Spleen (tissue), 11 donors: Measurements from ENCODE around the gene ITIH3. TPM values are rescaled to one million over a fixed set of nuclear protein-coding genes. Genes with fewer than 3 reads are reported as not detected.
A peak's percentile ranks its signal among the peaks of the same experiment; 100 is the strongest.

Source experiments
- DNase-seq: peaks from one replicate; pipeline ENCODE4 v3.0.0-alpha.2; 2020
- H3K27ac ChIP-seq, 8 donors: fragments of 200-600 bp; sonication (generic) in 7 of 8; 1 replicate in 4 of 8; 2 replicates in 4 of 8; pipeline versions ENCODE4 v1.5.0 to v1.8.0; 2016 to 2021; ENCODE audit warnings: inconsistent platforms in 4 of 8, mild to moderate bottlenecking in 4 of 8, moderate library complexity in 1 of 8
- H3K27me3 ChIP-seq, 7 donors: fragments of 200-600 bp; sonication (generic) in 6 of 7; replicated peaks in 1 of 7; 1 replicate in 4 of 7; 2 replicates in 3 of 7; pipeline versions ENCODE4 v1.5.0 to v1.8.0; 2016 to 2021; ENCODE audit warnings: inconsistent platforms in 3 of 7, mild to moderate bottlenecking in 1 of 7
- H3K36me3 ChIP-seq, 6 donors: fragments of 200-600 bp; sonication (generic) in 5 of 6; 1 replicate in 4 of 6; 2 replicates in 2 of 6; pipeline versions ENCODE4 v1.5.0 to v1.8.0; 2016 to 2021; ENCODE audit warnings: inconsistent platforms in 2 of 6
- H3K4me1 ChIP-seq, 6 donors: fragments of 200-600 bp; sonication (generic) in 5 of 6; 1 replicate in 3 of 6; 2 replicates in 3 of 6; pipeline versions ENCODE4 v1.5.0 to v1.8.0; 2016 to 2021; ENCODE audit warnings: inconsistent platforms in 3 of 6
- H3K4me3 ChIP-seq, 8 donors: fragments of 200-600 bp; sonication (generic) in 7 of 8; 1 replicate in 4 of 8; 2 replicates in 4 of 8; pipeline versions ENCODE4 v1.5.0 to v1.8.0; 2016 to 2021; ENCODE audit warnings: inconsistent platforms in 4 of 8, mild to moderate bottlenecking in 4 of 8, moderate library complexity in 2 of 8
- H3K9me3 ChIP-seq, 8 donors: fragments of 200-600 bp; sonication (generic) in 7 of 8; 1 replicate in 4 of 8; 2 replicates in 4 of 8; pipeline versions ENCODE4 v1.5.0 to v1.8.0; 2016 to 2021; ENCODE audit warnings: inconsistent platforms in 4 of 8
- CTCF ChIP-seq, 11 experiments: fragments of 200-600 bp in 7 of 11; fragments of 450-650 bp in 4 of 11; sonication (generic) in 4 of 11; IDR thresholded peaks in 8 of 11; conservative IDR thresholded peaks in 3 of 11; 1 replicate in 7 of 11; 2 replicates in 4 of 11; pipeline versions ENCODE4 v1.4.0 to v1.8.0; 2016 to 2021; ENCODE audit warnings: antibody characterized with exemption in 11 of 11, inconsistent platforms in 4 of 11, mild to moderate bottlenecking in 1 of 11
- POLR2A ChIP-seq, 3 donors: fragments of 450-650 bp; IDR thresholded peaks; one replicate each; pipeline ENCODE4 v1.5.1; 2017; ENCODE audit warnings: antibody characterized with exemption in 3 of 3, mild to moderate bottlenecking in 1 of 3
- POLR2AphosphoS5 ChIP-seq, 3 donors: sonication (generic); formaldehyde crosslinking; IDR thresholded peaks; one replicate each; pipeline ENCODE4 v1.5.1; 2017; ENCODE audit warnings: antibody characterized with exemption in 3 of 3
- WGBS, 5 donors: extraction: QIAGEN DNeasy Blood & Tissue Kit in 3 of 5; methylation state at CpG; one replicate each; pipeline versions ENCODE4 v1.1.5 to v1.1.7; 2013 to 2018; 5-methylcytosine and 5-hydroxymethylcytosine counted together
- intact Hi-C: fragments of 100-400 bp; cut with DNase I; formaldehyde crosslinking; loops from one replicate; pipeline ENCODE4 v1.15.0; 2023; ENCODE audit warnings: low total_unique reads
- polyA plus RNA-seq, 3 donors: library from polyadenylated mRNA; stranded (reverse); fragments of 200-250 nt; gene quantifications; one replicate each; pipeline ENCODE4 v1.2.1, GENCODE V29; 2013
- total RNA-seq, 7 donors: library from RNA; depleted of rRNA in 3 of 7; stranded (reverse); fragments of >200 nt in 3 of 7; fragmentation: NEBNext Ultra II Directional in 4 of 7; extraction: Animal tissue kit (Norgen Biotek cat#: 25700) in 4 of 7; gene quantifications; one replicate each; pipeline versions ENCODE4 v1.1.0 to v1.2.1, GENCODE V29; 2016 to 2021
- donor health status: healthy with polysubstance abuse.
- donor health status: DM: no; HTN: no; CAD: no; lungs with moderate emphysema.
- donor health status: DM: no; HTN: no; CAD: no.
- donor health status: Bipolar disorder and iron deficiency.
- donor health status: healthy.
- donor health status: DM: no; HTN: no; CAD: no.
- donor health status: DM: yes; HTN: yes; CAD: no.

The ITIH3 gene
- total and polyA plus RNA-seq, 10 donors, result 8.0 to 53.7 (median 16.5) TPM

- peaks cover 0 to 23% (median 14%) of the 10 kb centered on the region in 6 donors for H3K36me3 ChIP-seq
- peak overlapping the region; percentile 22 to 88 (median 84) for H3K27ac ChIP-seq
- H3K4me1 ChIP-seq, result peaks cover 9 to 34% (median 22%) of the 10 kb centered on the region in 6 donors
- intact Hi-C loops, result no loop called here
- TF ChIP-seq POLR2A (IDR thresholded peaks at IDR 0.05) (no peak), CTCF (IDR thresholded peaks at IDR 0.05 in 8 of 11, conservative IDR thresholded peaks at IDR 0.05 in 3 of 11) (no peak), POLR2AphosphoS5 (IDR thresholded peaks at IDR 0.05) (no peak)
- H3K4me3 ChIP-seq, result peak overlapping the region; percentile 82 to 94 (median 91)
- no peaks in the 10 kb centered on the region for H3K27me3 ChIP-seq
- 59 to 74% (median 69%) methylated on average over 5 of the region's 5 CpGs for WGBS, 5 donors
- no peaks in the 10 kb centered on the region for H3K9me3 ChIP-seq
- no peak for DNase-seq
These were observed 23.3 kb upstream of the ITIH3 start for GRCh38 chr3:52771334-52771681.

- Histone ChIP-seq H3K27ac (peak overlapping the region in 6 of 8 donors; percentile 22 to 88 (median 86)), H3K4me3 (peak overlapping the region in 4 of 8 donors; percentile 82 to 93 (median 88)), H3K27me3 (no peaks in the 10 kb centered on the region), H3K4me1 (peaks cover 9 to 34% (median 22%) of the 10 kb centered on the region in 6 donors), H3K9me3 (no peaks in the 10 kb centered on the region), H3K36me3 (peaks cover 0 to 19% (median 11%) of the 10 kb centered on the region in 6 donors)
- DNase-seq, result no peak
- TF ChIP-seq CTCF (IDR thresholded peaks at IDR 0.05 in 8 of 11, conservative IDR thresholded peaks at IDR 0.05 in 3 of 11) (no peak), POLR2A (IDR thresholded peaks at IDR 0.05) (no peak), POLR2AphosphoS5 (IDR thresholded peaks at IDR 0.05) (no peak)
- 94 to 97% (median 95%) methylated on average over 10 of the region's 10 CpGs for WGBS, 5 donors
- intact Hi-C loops, result no loop called here
These were observed 22.9 kb upstream of the ITIH3 start for GRCh38 chr3:52771702-52772101.

- Histone ChIP-seq H3K27me3 (no peaks in the 10 kb centered on the region), H3K4me1 (peaks cover 9 to 29% (median 22%) of the 10 kb centered on the region in 6 donors), H3K36me3 (peaks cover 0 to under 1% (median 0%) of the 10 kb centered on the region in 6 donors), H3K4me3 (no peak overlapping the region), H3K27ac (no peak overlapping the region), H3K9me3 (no peaks in the 10 kb centered on the region)
- WGBS, 5 donors, result 91 to 96% (median 95%) methylated on average over 13 of the region's 13 CpGs
- TF ChIP-seq POLR2A (IDR thresholded peaks at IDR 0.05), result no peak
- no peak for TF ChIP-seq POLR2AphosphoS5 (IDR thresholded peaks at IDR 0.05)
- no peak for TF ChIP-seq CTCF (IDR thresholded peaks at IDR 0.05 in 8 of 11, conservative IDR thresholded peaks at IDR 0.05 in 3 of 11)
- intact Hi-C loops, result no loop called here
- no peak for DNase-seq
These were observed 21.1 kb upstream of the ITIH3 start for GRCh38 chr3:52773361-52774065.

DNA sequence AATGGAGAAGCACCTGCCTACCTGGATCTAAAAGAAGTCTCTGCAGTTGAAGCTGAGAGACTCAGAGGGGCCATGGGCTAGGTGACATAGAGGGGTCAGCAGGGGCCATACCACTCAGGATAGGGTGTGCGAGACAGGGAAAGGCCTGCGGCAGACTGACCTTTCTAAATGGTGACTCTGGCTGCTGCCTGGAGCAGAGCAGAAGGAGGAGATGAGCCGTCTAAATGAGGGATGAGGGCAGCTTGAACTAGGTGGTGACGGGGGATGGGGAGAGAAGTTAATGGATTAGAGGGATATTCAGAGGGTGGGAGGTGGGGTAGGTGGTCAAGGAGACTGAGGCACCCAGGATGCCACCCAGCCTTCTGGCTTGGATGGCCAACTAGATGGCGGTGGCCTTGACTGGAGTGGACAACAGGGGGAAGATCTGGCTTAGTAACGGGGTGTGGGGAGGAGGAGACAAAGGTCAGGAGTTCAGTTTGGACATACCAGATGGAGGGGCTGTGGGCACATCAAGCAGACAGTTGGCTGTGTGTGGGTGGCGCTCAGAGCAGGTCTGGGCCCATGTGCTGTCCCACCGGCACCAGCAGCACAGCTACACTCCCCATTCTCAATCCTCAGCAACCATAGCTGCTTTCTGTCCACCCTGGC, 20.4 kb upstream of the ITIH3 start:
- 79 to 91% (median 86%) methylated on average over 8 of the region's 8 CpGs for WGBS, 5 donors
- no peaks in the 10 kb centered on the region for H3K9me3 ChIP-seq
- no peak overlapping the region for H3K27ac ChIP-seq
- no peak for DNase-seq
- TF ChIP-seq POLR2AphosphoS5 (IDR thresholded peaks at IDR 0.05) (no peak), CTCF (IDR thresholded peaks at IDR 0.05 in 8 of 11, conservative IDR thresholded peaks at IDR 0.05 in 3 of 11) (no peak)
- H3K4me1 ChIP-seq, result peaks cover 9 to 26% (median 21%) of the 10 kb centered on the region in 6 donors
- no peaks in the 10 kb centered on the region for H3K27me3 ChIP-seq
- no peaks in the 10 kb centered on the region for H3K36me3 ChIP-seq
- H3K4me3 ChIP-seq, result no peak overlapping the region
- intact Hi-C loops, result no loop called here
